ENCODE measurements around the gene PDHX.

- TF ChIP-seq ESRRG (CRISPR knock-in tag; IDR thresholded peaks at IDR 0.05) (no peak), GLIS3 (CRISPR knock-in tag; IDR thresholded peaks at IDR 0.05) (no peak), PATZ1 (CRISPR knock-in tag; IDR thresholded peaks at IDR 0.05; ENCODE audit: borderline replicate concordance) (no peak), ARNTL (CRISPR knock-in tag; IDR thresholded peaks at IDR 0.05; ENCODE audit: borderline replicate concordance, low read depth) (no peak), CSDC2 (CRISPR knock-in tag; IDR thresholded peaks at IDR 0.05) (no peak), CSRNP3 (CRISPR knock-in tag; IDR thresholded peaks at IDR 0.05) (no peak), PPARA (CRISPR knock-in tag; IDR thresholded peaks at IDR 0.05; ENCODE audit: borderline replicate concordance) (no peak)
Measured at GRCh38 chr11:35045236-35045820, 128.9 kb downstream of the PDHX start.
